Activated T-helper 17 cell treated with anti-CD3 and anti-CD28 coated beads, Interleukin-2, amount 50 U/mL, for 72 hours (primary cell): Measurements from ENCODE around the gene TAS1R3. TPM values are rescaled to one million over a fixed set of nuclear protein-coding genes. Genes with fewer than 3 reads are reported as not detected.
"Not testable (repeated sequence)": the region's sequence is repeated elsewhere in the genome, so short reads cannot be mapped to it uniquely, and the experiment has no call there.

Source experiments
- ATAC-seq: fragments of 150-1000 bp; cut with Tn5 transposase; replicated peaks from 2 replicates; pipeline ENCODE4 v1.10.0; 2021; ENCODE audit warnings: mild to moderate bottlenecking, moderate library complexity
- H3K27ac Mint-ChIP-seq: one replicate; pipeline ENCODE4 v1.8.0; 2022; ENCODE audit warnings: mixed read lengths
- H3K27me3 Mint-ChIP-seq: one replicate; pipeline ENCODE4 v1.8.0; 2022; ENCODE audit warnings: mixed read lengths
- H3K36me3 Mint-ChIP-seq: one replicate; pipeline ENCODE4 v1.8.0; 2022; ENCODE audit warnings: low read depth, mild to moderate bottlenecking, mixed read lengths
- H3K4me1 Mint-ChIP-seq: one replicate; pipeline ENCODE4 v1.8.0; 2022; ENCODE audit warnings: mixed read lengths
- H3K4me3 Mint-ChIP-seq: one replicate; pipeline ENCODE4 v1.8.0; 2022; ENCODE audit warnings: mild to moderate bottlenecking, mixed read lengths
- H3K9me3 Mint-ChIP-seq: one replicate; pipeline ENCODE4 v1.8.0; 2022; ENCODE audit warnings: mixed read lengths
- total RNA-seq, 2 donors: library from RNA; stranded (reverse); gene quantifications; one replicate each; pipeline ENCODE4 v1.2.3, GENCODE V29; 2022

Gene TAS1R3
- total RNA-seq, 2 donors from 2014 or later = 0.71 to 1.1 TPM

- no peak overlapping the region for H3K27ac Mint-ChIP-seq
- no peaks in the 10 kb centered on the region for H3K9me3 Mint-ChIP-seq
- no peak for ATAC-seq
- H3K4me3 Mint-ChIP-seq = peak overlapping the region; percentile 69
- peaks cover 38% of the 10 kb centered on the region for H3K36me3 Mint-ChIP-seq
- no peaks in the 10 kb centered on the region for H3K4me1 Mint-ChIP-seq
- H3K27me3 Mint-ChIP-seq = no peaks in the 10 kb centered on the region
These were observed 19.7 kb upstream of the TAS1R3 start for GRCh38 chr1:1311107-1312104.

DNA sequence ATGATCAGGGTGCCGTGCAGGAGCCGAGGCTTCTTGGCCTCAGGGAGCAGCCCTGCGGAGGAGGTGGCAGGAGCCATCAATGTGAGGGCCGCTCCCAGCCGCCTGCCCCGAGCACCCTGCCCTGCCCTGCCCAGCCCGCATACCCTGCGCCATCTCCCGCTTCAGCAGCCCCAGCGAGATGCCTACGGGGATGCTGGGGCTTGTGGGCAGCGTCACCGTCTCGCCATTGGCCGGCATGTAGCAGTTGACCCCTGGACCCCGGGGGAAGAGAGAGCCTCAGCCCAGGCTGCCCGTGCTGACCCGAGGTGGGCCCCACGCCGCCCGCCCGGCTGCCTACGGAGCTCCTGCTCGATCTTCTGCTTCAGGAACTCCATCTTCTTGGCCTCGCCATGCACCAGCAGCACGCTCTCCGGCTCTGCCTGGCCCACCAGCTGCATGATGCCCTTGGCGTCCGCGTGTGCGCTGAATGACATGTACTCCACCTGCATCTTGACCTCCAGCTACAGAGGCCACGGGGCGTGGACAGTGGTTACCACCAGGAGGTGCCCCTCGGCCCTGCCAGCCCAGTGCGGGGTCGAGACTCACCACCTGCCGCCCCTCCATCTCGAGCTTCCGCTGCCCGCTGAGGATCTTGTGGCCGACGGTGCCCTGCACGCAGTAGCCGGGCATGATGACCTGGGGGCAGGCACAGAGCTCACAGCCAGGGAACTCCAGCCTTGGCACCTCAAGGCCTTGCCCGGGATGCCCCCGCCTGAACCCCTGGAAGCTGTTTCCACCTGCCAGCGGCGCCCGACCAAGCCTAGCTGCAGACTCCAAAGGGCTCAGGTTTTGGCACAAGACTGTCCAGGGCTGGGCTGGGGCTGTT is 18.4 kb upstream of the TAS1R3 start:
- H3K27me3 Mint-ChIP-seq = no peaks in the 10 kb centered on the region

DNA sequence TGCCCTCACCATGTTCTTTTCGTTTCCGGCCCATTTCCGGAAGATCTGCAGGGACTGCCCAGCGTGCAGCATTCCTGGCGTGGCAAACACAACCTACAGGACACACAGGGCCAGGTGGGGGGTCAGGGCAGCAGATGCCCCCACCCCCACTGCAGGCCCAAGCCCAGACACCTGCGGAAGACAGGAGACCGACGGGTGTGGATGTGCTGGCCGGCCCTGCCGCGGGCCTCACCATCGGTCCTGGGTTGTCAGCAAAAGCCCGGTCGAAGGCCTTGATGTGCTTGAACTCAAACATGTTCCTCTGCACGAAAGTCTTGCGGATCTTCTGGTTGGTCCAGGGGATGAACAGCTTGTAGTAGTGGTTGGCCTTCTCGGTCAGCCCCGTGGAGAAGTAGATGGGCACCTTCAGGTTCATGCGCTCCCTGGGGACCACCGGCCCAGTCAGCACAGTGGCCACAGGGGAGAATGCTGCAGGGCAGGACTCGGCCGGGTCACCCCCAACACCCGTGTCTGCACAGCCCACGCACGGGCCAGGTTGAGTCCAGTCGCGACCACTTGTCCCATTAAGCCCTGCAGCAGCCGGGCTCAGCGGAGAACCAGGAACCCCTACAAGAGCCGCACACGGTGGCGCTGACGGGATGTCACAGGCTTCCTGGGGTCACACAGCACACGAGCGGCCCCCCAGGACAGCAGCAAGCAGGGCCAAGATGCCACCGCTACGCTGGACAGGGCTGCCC is 17.4 kb upstream of the TAS1R3 start:
- H3K27ac Mint-ChIP-seq = no peak overlapping the region
- peaks cover 58% of the 10 kb centered on the region for H3K36me3 Mint-ChIP-seq
- ATAC-seq = no peak
- H3K27me3 Mint-ChIP-seq = no peaks in the 10 kb centered on the region
- no peaks in the 10 kb centered on the region for H3K9me3 Mint-ChIP-seq
- H3K4me1 Mint-ChIP-seq = no peaks in the 10 kb centered on the region
- no peak overlapping the region for H3K4me3 Mint-ChIP-seq

More for the DNA sequence above, 18.4 kb upstream of the TAS1R3 start:
- ATAC-seq = no peak
- no peak overlapping the region for H3K4me3 Mint-ChIP-seq
- H3K9me3 Mint-ChIP-seq = no peaks in the 10 kb centered on the region
- peaks cover 49% of the 10 kb centered on the region for H3K36me3 Mint-ChIP-seq
- H3K27ac Mint-ChIP-seq = no peak overlapping the region
- no peaks in the 10 kb centered on the region for H3K4me1 Mint-ChIP-seq

- H3K27ac Mint-ChIP-seq = no peak overlapping the region
- H3K4me1 Mint-ChIP-seq = no peaks in the 10 kb centered on the region
- no peaks in the 10 kb centered on the region for H3K27me3 Mint-ChIP-seq
- no peak overlapping the region for H3K4me3 Mint-ChIP-seq
- H3K36me3 Mint-ChIP-seq = peaks cover 64% of the 10 kb centered on the region
- ATAC-seq = no peak
- no peaks in the 10 kb centered on the region for H3K9me3 Mint-ChIP-seq
These were observed 16.9 kb upstream of the TAS1R3 start for GRCh38 chr1:1314237-1314586.

GRCh38 chr1:1314678-1315335 is 16.3 kb upstream of the TAS1R3 start:
- H3K4me1 Mint-ChIP-seq = no peaks in the 10 kb centered on the region
- H3K4me3 Mint-ChIP-seq = no peak overlapping the region
- H3K27ac Mint-ChIP-seq = peak overlapping the region; percentile 58
- H3K9me3 Mint-ChIP-seq = no peaks in the 10 kb centered on the region
- H3K27me3 Mint-ChIP-seq = no peaks in the 10 kb centered on the region
- H3K36me3 Mint-ChIP-seq = peaks cover 70% of the 10 kb centered on the region
- no peak for ATAC-seq

DNA sequence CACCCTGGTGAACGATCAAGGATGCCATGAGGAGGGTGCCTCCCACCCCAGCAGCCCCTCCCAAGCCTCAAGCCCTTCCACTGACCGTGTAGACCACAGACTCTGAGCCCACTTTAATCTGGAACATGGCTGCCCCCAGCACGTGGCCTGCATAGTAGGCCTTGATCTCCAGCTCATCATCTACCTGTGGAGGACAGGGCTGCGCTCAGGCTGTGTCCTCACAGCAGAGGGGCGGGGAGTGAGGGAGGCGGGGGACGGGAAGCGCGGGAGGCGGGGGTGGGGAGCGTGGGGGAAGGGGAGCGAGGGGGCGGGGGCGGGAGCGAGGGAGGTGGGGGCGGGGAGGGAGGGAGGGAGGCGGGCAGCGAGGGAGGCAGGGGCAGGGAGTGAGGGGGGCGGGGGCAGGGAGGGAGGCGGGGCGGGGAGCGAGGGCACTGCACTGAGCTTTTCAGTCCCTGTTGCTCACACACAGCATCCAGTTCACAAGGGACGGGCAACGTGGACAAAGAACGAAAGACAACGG is 15.6 kb upstream of the TAS1R3 start:
- Mint-ChIP-seq H3K36me3 (peaks cover 74% of the 10 kb centered on the region), H3K27ac (no peak overlapping the region), H3K4me3 (no peak overlapping the region), H3K27me3 (no peaks in the 10 kb centered on the region), H3K4me1 (no peaks in the 10 kb centered on the region), H3K9me3 (no peaks in the 10 kb centered on the region)
- ATAC-seq = no peak

DNA sequence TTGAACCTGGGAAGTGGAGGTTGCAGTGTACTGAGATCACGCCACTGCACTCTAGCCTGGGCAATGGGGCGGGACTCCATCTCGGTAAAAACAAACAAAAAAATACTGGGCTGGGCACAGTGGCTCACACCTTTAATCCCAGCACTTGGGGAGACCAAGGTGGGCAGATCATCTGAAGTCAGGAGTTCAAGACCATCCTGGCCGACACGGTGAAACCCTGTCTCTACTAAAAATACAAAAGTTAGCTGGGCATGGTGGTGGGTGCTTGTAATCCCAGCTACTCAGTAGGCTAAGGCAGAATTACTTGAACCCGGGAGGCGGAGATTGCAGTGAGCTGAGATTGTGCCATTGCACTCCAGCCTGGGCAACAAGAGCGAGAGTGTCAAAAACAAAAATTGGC is 14.9 kb upstream of the TAS1R3 start:
- not testable (repeated sequence) for H3K4me3 Mint-ChIP-seq, H3K4me1 Mint-ChIP-seq, H3K9me3 Mint-ChIP-seq, H3K27me3 Mint-ChIP-seq, ATAC-seq, H3K27ac Mint-ChIP-seq
- H3K36me3 Mint-ChIP-seq = peaks cover 72% of the 10 kb centered on the region

DNA sequence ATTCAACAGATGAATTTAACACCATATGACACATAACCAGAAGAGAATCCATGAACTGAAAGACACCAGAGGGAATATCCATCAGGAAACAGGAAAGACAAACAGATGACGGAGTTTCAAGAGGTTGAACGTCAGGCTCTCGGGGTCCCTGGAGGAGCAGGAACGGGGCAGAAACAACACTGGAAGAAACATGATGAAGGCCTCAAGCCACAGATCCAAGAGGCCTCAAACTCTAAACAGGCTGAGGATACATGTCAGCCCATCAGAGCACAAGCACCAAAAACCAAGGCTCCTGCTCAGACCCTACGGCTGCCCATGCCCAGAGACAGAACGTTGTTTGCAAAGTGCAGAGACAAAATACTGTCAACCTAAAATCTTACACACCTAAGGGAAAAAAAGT is 13.7 kb upstream of the TAS1R3 start:
- Mint-ChIP-seq H3K27ac (no peak overlapping the region), H3K4me3 (no peak overlapping the region), H3K36me3 (peaks cover 67% of the 10 kb centered on the region), H3K27me3 (no peaks in the 10 kb centered on the region), H3K9me3 (no peaks in the 10 kb centered on the region), H3K4me1 (peaks cover 5% of the 10 kb centered on the region)
- ATAC-seq = no peak

DNA sequence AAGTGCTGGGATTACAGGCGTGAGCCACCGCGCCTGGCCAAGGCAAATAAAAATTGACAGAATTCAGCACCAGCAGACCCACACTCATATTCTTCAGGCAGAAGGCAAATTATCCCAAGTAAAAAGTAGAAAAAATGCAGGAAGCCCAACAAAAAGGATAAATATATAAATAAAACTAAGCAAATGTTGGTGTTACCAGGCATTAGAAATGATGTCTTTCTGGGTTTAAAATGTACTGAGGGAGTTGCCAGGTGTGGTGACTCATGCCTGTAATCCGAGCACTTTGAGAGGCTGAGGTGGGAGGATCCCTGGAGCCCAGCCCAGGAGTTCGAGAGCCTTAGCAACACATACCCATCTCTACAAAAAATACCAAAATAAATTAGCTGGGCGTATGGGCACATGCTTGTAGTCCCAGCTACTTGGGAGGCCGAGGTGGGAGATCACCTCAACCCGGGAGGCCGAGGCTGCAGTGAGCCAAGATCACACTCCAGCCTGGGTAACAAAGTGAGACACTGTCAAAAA is 12.9 kb upstream of the TAS1R3 start:
- Mint-ChIP-seq H3K27me3 (no peaks in the 10 kb centered on the region), H3K9me3 (no peaks in the 10 kb centered on the region), H3K4me1 (peaks cover 7% of the 10 kb centered on the region), H3K27ac (no peak overlapping the region), H3K36me3 (peaks cover 60% of the 10 kb centered on the region), H3K4me3 (no peak overlapping the region)
- ATAC-seq = no peak

GRCh38 chr1:1318777-1319645 is 12.1 kb upstream of the TAS1R3 start:
- Mint-ChIP-seq H3K4me1 (peaks cover 13% of the 10 kb centered on the region), H3K4me3 (no peak overlapping the region), H3K36me3 (peaks cover 58% of the 10 kb centered on the region), H3K27me3 (no peaks in the 10 kb centered on the region), H3K27ac (no peak overlapping the region), H3K9me3 (no peaks in the 10 kb centered on the region)
- ATAC-seq = no peak

GRCh38 chr1:1319646-1319941 is 11.5 kb upstream of the TAS1R3 start:
- ATAC-seq = no peak
- peaks cover 58% of the 10 kb centered on the region for H3K36me3 Mint-ChIP-seq
- no peaks in the 10 kb centered on the region for H3K9me3 Mint-ChIP-seq
- no peak overlapping the region for H3K4me3 Mint-ChIP-seq
- no peak overlapping the region for H3K27ac Mint-ChIP-seq
- H3K27me3 Mint-ChIP-seq = no peaks in the 10 kb centered on the region
- peaks cover 13% of the 10 kb centered on the region for H3K4me1 Mint-ChIP-seq

DNA sequence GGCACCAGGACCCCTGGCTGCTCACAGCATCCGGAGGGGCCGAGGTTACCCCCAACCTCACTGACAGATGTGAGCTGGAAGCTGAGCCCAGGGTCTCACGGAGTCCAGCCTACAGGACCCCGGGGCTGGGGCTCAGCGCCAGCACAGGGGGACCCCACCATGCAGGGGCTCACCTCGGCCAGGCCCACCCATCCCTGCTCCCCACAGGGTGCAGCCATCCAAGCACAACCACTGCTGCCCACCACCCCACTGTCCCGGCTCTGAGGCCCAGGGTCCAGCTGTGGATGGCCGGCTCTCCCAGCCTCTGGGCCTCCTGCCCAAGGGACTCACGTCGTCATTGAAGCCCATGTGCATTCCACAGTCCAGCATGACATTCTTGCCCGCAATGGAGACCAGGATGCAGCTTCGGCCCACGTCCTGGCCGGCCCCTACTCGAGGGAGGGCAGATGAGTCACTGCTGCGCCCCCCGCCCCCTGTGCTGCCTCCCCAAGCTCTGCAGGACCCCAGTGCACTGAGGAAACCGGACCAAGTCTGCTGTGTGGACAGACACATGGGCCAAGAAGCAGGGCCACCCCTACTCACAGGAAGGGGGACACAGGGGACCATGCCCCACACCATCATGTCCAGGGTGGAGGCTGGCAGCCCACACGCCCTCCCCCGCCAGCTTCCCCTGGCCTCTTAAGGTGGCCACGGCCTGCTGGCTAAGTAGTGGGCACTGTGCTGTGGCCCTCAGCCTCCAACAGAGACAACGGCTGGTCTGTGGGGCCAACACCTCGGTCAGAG is 10.2 kb upstream of the TAS1R3 start:
- Mint-ChIP-seq H3K27me3 (no peaks in the 10 kb centered on the region), H3K9me3 (no peaks in the 10 kb centered on the region), H3K36me3 (peaks cover 48% of the 10 kb centered on the region), H3K27ac (no peak overlapping the region), H3K4me3 (no peak overlapping the region), H3K4me1 (peaks cover 13% of the 10 kb centered on the region)
- no peak for ATAC-seq
